Measurements from ENCODE around the gene CLDN20. TPM values are rescaled to one million over a fixed set of nuclear protein-coding genes. Genes with fewer than 3 reads are reported as not detected.

The CLDN20 gene
- polyA plus RNA-seq, 1 experiment, result not detected

DNA sequence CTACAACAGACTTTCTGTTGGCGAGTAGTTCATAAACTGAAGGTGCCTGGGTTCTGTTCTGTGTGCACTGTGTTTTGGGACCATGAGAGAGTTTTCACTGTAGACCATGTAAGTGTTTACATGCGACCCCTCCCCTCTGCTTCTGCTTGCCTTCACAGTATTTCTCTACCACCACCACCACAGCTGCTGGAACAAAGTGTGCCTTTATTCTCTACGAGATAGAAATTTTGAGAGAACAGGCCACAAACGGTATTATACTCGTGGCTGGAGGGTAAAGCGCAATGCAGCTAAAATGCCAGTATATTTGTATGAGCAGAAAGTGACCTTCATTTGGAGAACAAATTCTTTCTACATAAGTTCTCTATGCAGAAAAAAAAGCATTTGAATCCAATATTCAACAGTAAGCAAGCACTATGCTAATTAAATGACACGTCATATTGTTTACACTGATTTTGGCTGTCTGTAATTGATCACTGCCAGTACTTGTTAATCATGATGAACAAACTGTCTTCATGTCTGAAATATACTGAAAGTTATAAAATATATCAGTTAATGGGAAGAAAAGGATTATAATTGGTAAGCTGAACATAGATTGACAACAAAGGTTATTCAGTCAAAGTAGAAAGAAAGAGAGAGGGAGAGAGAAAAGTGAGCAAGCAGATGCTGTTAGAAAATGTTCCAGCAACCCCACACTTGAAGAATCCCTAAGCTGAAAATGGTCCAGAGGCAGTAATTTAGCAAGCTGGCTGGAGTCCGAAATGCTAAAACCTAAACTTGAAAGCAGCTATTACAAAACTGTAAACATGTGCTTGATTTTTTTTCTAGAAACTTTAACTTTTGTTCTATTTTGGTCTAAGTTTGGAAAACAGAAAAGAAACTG lies 8.8 kb downstream of the CLDN20 start:
- ChIA-PET POLR2A (no interaction called here), CTCF (interaction anchor here (0.6 to 1.3 kb wide), 4 partner anchors 24 to 1045 kb away, joined by 3 read pairs; no protein-coding TSS in a partner anchor)
- no peak for DNase-seq (ENCODE audit: low read depth)
- TF ChIP-seq, protein P1, sequence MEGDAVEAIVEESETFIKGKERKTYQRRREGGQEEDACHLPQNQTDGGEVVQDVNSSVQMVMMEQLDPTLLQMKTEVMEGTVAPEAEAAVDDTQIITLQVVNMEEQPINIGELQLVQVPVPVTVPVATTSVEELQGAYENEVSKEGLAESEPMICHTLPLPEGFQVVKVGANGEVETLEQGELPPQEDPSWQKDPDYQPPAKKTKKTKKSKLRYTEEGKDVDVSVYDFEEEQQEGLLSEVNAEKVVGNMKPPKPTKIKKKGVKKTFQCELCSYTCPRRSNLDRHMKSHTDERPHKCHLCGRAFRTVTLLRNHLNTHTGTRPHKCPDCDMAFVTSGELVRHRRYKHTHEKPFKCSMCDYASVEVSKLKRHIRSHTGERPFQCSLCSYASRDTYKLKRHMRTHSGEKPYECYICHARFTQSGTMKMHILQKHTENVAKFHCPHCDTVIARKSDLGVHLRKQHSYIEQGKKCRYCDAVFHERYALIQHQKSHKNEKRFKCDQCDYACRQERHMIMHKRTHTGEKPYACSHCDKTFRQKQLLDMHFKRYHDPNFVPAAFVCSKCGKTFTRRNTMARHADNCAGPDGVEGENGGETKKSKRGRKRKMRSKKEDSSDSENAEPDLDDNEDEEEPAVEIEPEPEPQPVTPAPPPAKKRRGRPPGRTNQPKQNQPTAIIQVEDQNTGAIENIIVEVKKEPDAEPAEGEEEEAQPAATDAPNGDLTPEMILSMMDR (IDR thresholded peaks at IDR 0.05; ENCODE audit: insufficient read depth, low read depth, low read length), result no peak
- H3K36me3 ChIP-seq (ENCODE audit: control insufficient read depth, insufficient read depth, low read length), result peaks cover 3% of the 10 kb centered on the region; the same call in 1 of the 2 replicates
- H3K27me3 ChIP-seq (ENCODE audit: control insufficient read depth, insufficient read depth, low read length), result no peaks in the 10 kb centered on the region
- no peak overlapping the region for H3K4me3 ChIP-seq (ENCODE audit: low read depth, low read length)

DNA sequence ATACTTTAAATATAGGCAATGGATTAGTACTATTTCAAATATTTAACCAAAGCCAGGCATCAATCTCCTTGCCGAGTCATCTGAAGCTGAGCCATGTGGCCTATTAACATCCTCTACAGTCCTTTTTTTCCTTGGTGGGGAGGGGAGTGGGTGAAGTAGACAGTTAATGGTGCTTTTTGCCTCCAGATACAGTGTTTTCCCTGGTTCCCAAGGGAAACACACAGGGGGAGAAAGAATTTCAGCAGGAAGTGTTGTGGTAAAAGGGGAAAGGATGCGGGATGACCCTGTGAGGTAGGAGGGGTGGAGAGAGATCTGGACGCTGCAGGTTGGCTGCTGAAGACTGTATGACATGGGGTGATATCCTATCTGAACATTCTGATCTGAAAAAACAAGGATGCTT lies 9.6 kb downstream of the CLDN20 start:
- POLR2A ChIA-PET, result no interaction called here
- Histone ChIP-seq H3K27me3 (ENCODE audit: control insufficient read depth, insufficient read depth, low read length) (no peaks in the 10 kb centered on the region), H3K4me3 (ENCODE audit: low read depth, low read length) (no peak overlapping the region), H3K36me3 (ENCODE audit: control insufficient read depth, insufficient read depth, low read length) (peaks cover 3% of the 10 kb centered on the region; the same call in 1 of the 2 replicates)
- TF ChIP-seq, protein P1 (IDR thresholded peaks at IDR 0.05; ENCODE audit: insufficient read depth, low read depth, low read length), result no peak
- no peak for DNase-seq (ENCODE audit: low read depth)
- CTCF ChIA-PET, result interaction anchor here (0.8 to 1.3 kb wide), 3 partner anchors 19 to 95 kb away, joined by 3 read pairs; no protein-coding TSS in a partner anchor

DNA sequence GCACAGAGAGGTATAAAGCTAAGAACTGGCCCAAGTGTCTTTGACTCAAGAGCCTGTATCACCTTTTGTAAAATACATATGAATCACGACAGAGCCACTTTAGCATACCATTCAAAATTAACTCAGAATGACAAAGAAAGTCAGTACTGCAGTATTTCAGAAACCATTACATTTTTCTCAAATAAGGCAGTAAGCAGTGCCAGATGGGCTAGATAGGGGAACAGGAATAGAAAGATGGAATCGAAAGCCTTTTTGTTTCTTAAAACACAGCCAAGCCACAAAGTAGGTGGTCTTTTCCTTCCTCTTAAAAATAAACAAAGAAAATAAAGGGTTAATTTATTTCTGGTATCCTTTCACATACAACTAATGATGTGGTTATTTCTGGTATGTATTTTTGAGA lies 10.3 kb downstream of the CLDN20 start:
- no peak for DNase-seq (ENCODE audit: low read depth)
- Histone ChIP-seq H3K4me3 (ENCODE audit: low read depth, low read length) (no peak overlapping the region), H3K27me3 (ENCODE audit: control insufficient read depth, insufficient read depth, low read length) (no peaks in the 10 kb centered on the region), H3K36me3 (ENCODE audit: control insufficient read depth, insufficient read depth, low read length) (peaks cover 3% of the 10 kb centered on the region; the same call in 1 of the 2 replicates)
- CTCF ChIA-PET, result interaction anchor here (0.8 to 1.1 kb wide), 2 partner anchors 19 to 26 kb away, joined by 3 read pairs; no protein-coding TSS in a partner anchor
- POLR2A ChIA-PET, result no interaction called here
- TF ChIP-seq, protein P1 (IDR thresholded peaks at IDR 0.05; ENCODE audit: insufficient read depth, low read depth, low read length), result no peak

DNA sequence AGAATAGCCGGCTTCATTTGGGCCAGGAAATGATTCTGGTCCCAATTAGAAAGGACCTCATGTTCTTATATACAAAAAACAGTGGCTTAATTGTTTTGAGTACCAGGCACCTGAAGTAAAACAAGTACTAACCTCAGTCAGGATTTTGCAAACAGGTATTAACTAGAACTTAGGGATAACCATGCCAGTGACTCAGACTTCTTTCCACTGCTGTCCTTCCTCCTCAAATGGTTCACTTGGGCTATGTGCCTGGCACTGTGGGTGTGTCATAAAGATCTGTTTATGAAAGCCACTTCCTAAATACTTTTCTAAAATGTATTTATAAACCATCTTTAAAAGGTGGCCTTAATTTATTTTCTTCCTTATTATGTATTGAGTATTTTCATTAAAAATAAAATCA lies 10.7 kb downstream of the CLDN20 start:
- ChIA-PET POLR2A (no interaction called here), CTCF (no interaction called here)
- no peak overlapping the region for H3K4me3 ChIP-seq (ENCODE audit: low read depth, low read length)
- peaks cover 3% of the 10 kb centered on the region; the same call in 1 of the 2 replicates for H3K36me3 ChIP-seq (ENCODE audit: control insufficient read depth, insufficient read depth, low read length)
- TF ChIP-seq, protein P1 (IDR thresholded peaks at IDR 0.05; ENCODE audit: insufficient read depth, low read depth, low read length), result no peak
- DNase-seq (ENCODE audit: low read depth), result no peak
- no peaks in the 10 kb centered on the region for H3K27me3 ChIP-seq (ENCODE audit: control insufficient read depth, insufficient read depth, low read length)

DNA sequence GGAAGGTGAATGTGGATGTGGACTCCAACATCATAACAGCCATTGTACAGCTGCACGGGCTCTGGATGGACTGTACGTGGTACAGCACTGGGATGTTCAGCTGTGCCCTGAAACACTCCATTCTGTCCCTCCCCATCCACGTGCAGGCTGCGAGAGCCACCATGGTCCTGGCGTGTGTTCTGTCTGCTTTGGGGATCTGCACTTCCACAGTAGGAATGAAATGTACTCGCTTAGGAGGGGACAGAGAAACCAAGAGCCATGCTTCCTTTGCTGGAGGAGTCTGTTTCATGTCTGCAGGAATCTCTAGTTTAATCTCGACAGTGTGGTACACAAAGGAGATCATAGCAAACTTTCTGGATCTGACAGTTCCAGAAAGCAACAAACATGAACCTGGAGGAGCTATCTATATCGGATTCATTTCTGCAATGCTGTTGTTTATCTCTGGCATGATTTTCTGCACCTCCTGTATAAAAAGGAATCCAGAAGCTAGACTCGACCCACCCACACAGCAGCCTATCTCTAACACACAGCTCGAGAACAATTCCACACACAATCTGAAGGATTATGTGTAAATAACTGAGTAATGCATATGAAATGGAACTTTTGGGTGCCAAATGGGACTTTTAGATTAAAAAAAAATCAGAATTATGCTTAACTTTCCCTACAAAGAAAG lies 12.1 kb downstream of the CLDN20 start:
- TF ChIP-seq, protein P1 (IDR thresholded peaks at IDR 0.05; ENCODE audit: insufficient read depth, low read depth, low read length), result no peak
- DNase-seq (ENCODE audit: low read depth), result no peak
- ChIA-PET CTCF (interaction anchor here (1.9 kb wide), 1 partner anchor 9 kb away, joined by 4 read pairs; no protein-coding TSS in a partner anchor), POLR2A (interaction anchor here (0.5 kb wide), 1 partner anchor 1785 kb away, joined by 11 read pairs; no protein-coding TSS in a partner anchor)
- Histone ChIP-seq H3K36me3 (ENCODE audit: control insufficient read depth, insufficient read depth, low read length) (peaks cover 3% of the 10 kb centered on the region; the same call in 1 of the 2 replicates), H3K27me3 (ENCODE audit: control insufficient read depth, insufficient read depth, low read length) (no peaks in the 10 kb centered on the region), H3K4me3 (ENCODE audit: low read depth, low read length) (no peak overlapping the region)

All from BJ (cell line).